T-cell (primary cell): ENCODE results near the gene LSS. TPM values are rescaled to one million over a fixed set of nuclear protein-coding genes. Genes with fewer than 3 reads are reported as not detected.

ENCODE experiments used
- ATAC-seq, 4 experiments: fragments of 200-7000 bp in 3 of 4; fragments of 150-1000 bp in 1 of 4; cut with Tn5 transposase; replicated peaks in 1 of 4; 1 replicate in 3 of 4; 2 replicates in 1 of 4; pipeline ENCODE4 v1.10.0; 2021; ENCODE audit warnings: moderate library complexity in 3 of 4, mild to moderate bottlenecking in 2 of 4, moderate number of reproducible peaks in 1 of 4
- CTCF ChIA-PET, 2 donors: fragments of 300-600 bp; sonication (Branson Sonifier 250); formaldehyde crosslinking; loops; one replicate each; lab custom pipeline; 2022; ENCODE audit warnings: antibody characterized with exemption in 2 of 2; lab: Charles Lee
- POLR2A ChIA-PET, 2 donors: fragments of 300-600 bp; sonication (Branson Sonifier 250); formaldehyde crosslinking; loops; one replicate each; lab custom pipeline; 2022; ENCODE audit warnings: antibody characterized with exemption in 2 of 2; lab: Charles Lee
- DNase-seq, 35 experiments: peaks; one replicate each; pipeline versions ENCODE4 v3.0.0 to v3.0.0-alpha.2; 2013 to 2023
- H3K27ac ChIP-seq: one replicate; pipeline ENCODE4 v1.5.1; 2013; ENCODE audit warnings: low read length
- H3K27me3 ChIP-seq, 2 experiments: replicated peaks in 1 of 2; 1 replicate in 1 of 2; 2 replicates in 1 of 2; pipeline versions ENCODE4 v1.6.1 to v1.7.0; 2013; ENCODE audit warnings: low read length in 1 of 2, mixed read lengths in 1 of 2; ENCODE audit not compliant: control insufficient read depth in 2 of 2, insufficient read depth in 2 of 2; ENCODE audit errors: extremely low read depth in 1 of 2
- H3K36me3 ChIP-seq, 2 donors: 1 replicate in 1 of 2; 2 replicates in 1 of 2; pipeline versions ENCODE4 v1.6.1 to v1.7.0; 2013; ENCODE audit warnings: low read length in 1 of 2; ENCODE audit not compliant: control insufficient read depth in 2 of 2, insufficient read depth in 1 of 2; ENCODE audit errors: extremely low read depth in 1 of 2
- H3K4me1 ChIP-seq, 2 experiments: 1 replicate in 1 of 2; 2 replicates in 1 of 2; pipeline versions ENCODE4 v1.6.1 to v1.7.0; 2013; ENCODE audit warnings: low read length in 2 of 2, mixed read lengths in 1 of 2; ENCODE audit not compliant: insufficient read depth in 2 of 2, control insufficient read depth in 1 of 2; ENCODE audit errors: extremely low read depth in 1 of 2
- H3K4me3 ChIP-seq, 2 donors: 1 replicate in 1 of 2; 2 replicates in 1 of 2; pipeline versions ENCODE4 v1.5.1 to v1.7.0; 2013; ENCODE audit warnings: mild to moderate bottlenecking in 2 of 2, low read length in 1 of 2, moderate library complexity in 1 of 2; ENCODE audit not compliant: control insufficient read depth in 1 of 2; ENCODE audit errors: extremely low read depth in 1 of 2
- H3K9me3 ChIP-seq: 2 replicates; pipeline ENCODE4 v1.7.0; 2013
- H3K27ac Mint-ChIP-seq, 2 donors: one replicate each; pipeline ENCODE4 v1.8.0; 2020 to 2021; ENCODE audit warnings: mild to moderate bottlenecking in 2 of 2, mixed read lengths in 2 of 2
- H3K27me3 Mint-ChIP-seq, 2 donors: one replicate each; pipeline ENCODE4 v1.8.0; 2021 to 2022; ENCODE audit warnings: mixed read lengths in 2 of 2
- H3K36me3 Mint-ChIP-seq: one replicate; pipeline ENCODE4 v1.8.0; 2021; ENCODE audit warnings: mixed read lengths
- H3K4me1 Mint-ChIP-seq, 3 donors: one replicate each; pipeline ENCODE4 v1.8.0; 2020 to 2022; ENCODE audit warnings: mixed read lengths in 3 of 3, mild to moderate bottlenecking in 1 of 3
- H3K4me3 Mint-ChIP-seq, 3 donors: one replicate each; pipeline ENCODE4 v1.8.0; 2020 to 2022; ENCODE audit warnings: mild to moderate bottlenecking in 3 of 3, mixed read lengths in 3 of 3, moderate library complexity in 3 of 3
- H3K9me3 Mint-ChIP-seq, 3 donors: one replicate each; pipeline ENCODE4 v1.8.0; 2020 to 2022; ENCODE audit warnings: mixed read lengths in 3 of 3
- WGBS: methylation state at CpG from one replicate; pipeline ENCODE4 v1.1.5; 2013; ENCODE audit warnings: missing lambda C conversion rate; ENCODE audit not compliant: insufficient coverage; 5-methylcytosine and 5-hydroxymethylcytosine counted together
- total RNA-seq, 35 experiments: library from RNA in 6 of 35; stranded (reverse) in 6 of 35; fragments of 120-200 nt in 1 of 35; gene quantifications; one replicate each; pipeline versions ENCODE4 v1.2.1 to v1.2.4 and lab custom pipeline; 2013 to 2026

Gene LSS
- total RNA-seq, result 10 to 100 TPM; 41.3 to 63.0 (median 49.4) TPM
- 16.8 TPM for total RNA-seq (2013)
- total RNA-seq (lab: John Stamatoyannopoulos, UW), result 18.4 to 103 (median 47.7) reads per million in 29 experiments

DNA sequence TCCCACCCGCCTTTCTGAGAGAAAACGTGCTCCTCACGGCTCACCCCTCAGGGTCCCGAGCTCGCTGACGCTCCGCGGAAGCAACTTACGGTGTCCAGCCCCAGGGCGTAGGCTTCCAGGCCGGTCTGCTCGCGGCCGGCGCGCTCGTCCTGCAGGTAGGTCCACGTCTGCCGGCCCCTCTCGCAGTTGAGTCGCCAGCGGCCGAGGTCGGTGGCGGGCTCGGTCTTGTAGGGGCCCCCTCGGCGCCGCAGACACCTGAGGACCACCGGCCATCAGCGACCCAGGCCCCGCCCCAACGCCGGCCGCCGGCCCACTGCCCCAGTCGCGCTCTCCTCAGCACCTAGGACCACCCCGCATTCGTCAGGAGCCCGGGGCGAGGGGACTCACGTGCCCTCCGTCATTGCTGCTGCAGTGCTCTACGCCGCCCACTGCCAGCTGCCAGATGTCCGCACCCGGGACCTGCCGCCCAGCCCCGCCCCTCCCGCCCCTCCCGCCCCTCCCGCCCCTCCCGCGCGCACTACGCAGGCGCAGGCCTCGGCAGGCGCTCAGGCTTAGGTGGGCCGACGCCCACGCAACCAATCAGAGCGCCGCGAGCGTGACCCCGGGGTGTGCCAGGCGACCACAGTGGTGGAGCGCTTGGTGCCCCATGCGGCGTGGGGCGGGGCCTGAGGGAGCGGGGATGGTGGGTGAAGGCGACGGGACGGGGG, at the start of gene LSS:
LSS (minus strand) TSS at position 430 of the 707 bp plus-strand sequence; CDS start at position 401, 29 bp downstream.
- H3K27me3 ChIP-seq, result no peaks in the 10 kb centered on the region
- peak; percentile 91 to 99 (median 97) for DNase-seq
- H3K4me1 Mint-ChIP-seq, result peaks cover 42 to 66% (median 49%) of the 10 kb centered on the region in 3 donors
- peak within 1 kb of the TSS; percentile 96 for H3K27ac Mint-ChIP-seq
- H3K27ac ChIP-seq, result peak within 1 kb of the TSS; percentile 1
- H3K9me3 ChIP-seq, result no peaks in the 10 kb centered on the region
- ChIA-PET CTCF (no interaction called here), POLR2A (no interaction called here)
- H3K9me3 Mint-ChIP-seq, result no peaks in the 10 kb centered on the region
- peak within 1 kb of the TSS; percentile 84 to 95 (median 90) for H3K4me3 Mint-ChIP-seq
- peak within 1 kb of the TSS; percentile 79 to 89 for H3K4me3 ChIP-seq
- H3K27me3 Mint-ChIP-seq, result no peaks in the 10 kb centered on the region
- peaks cover 15% of the 10 kb centered on the region for H3K36me3 Mint-ChIP-seq
- under 1% methylated on average over 44 of the region's 77 CpGs for WGBS
- H3K4me1 ChIP-seq, result peaks cover 2 to 31% of the 10 kb centered on the region in 2 experiments
- ATAC-seq, result peak; percentile 97
- no peaks in the 10 kb centered on the region for H3K36me3 ChIP-seq

GRCh38 chr21:46274797-46275390, 46.3 kb upstream of the LSS start:
- H3K4me1 Mint-ChIP-seq, result peaks cover 3 to 5% (median 4%) of the 10 kb centered on the region in 3 donors
- CTCF ChIA-PET, result interaction anchor here in 1 of 2 donors (0.7 kb wide), 1 partner anchor 43 kb away, joined by 9 read pairs; no protein-coding TSS in a partner anchor

DNA sequence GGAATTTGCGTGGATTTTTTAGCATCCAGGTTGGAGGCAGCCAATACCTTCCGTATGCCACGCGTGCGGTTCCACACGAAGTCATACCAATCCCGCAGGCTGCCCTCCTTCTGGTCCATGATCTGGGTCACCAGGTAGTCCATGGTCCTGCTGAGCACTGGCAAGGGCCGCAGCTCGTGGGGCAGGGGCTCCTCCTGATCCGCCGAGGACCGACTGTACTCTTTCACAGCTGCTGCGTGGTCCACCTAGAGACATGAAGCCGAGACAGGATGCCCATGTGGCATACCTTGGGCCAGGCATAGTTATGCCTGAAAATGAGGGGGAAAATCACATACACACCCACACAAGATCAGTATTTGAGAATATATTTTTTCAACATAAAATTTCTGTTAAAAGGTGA, 44.8 kb upstream of the LSS start:
- H3K9me3 ChIP-seq, result no peaks in the 10 kb centered on the region
- H3K4me3 ChIP-seq, result no peak overlapping the region
- Mint-ChIP-seq H3K4me1 (peaks cover 2 to 5% (median 2%) of the 10 kb centered on the region in 3 donors), H3K27me3 (no peaks in the 10 kb centered on the region), H3K4me3 (no peak overlapping the region), H3K36me3 (peaks cover 50% of the 10 kb centered on the region), H3K9me3 (no peaks in the 10 kb centered on the region), H3K27ac (no peak overlapping the region)
- 96% methylated on average over 9 of the region's 14 CpGs for WGBS
- no peak overlapping the region for H3K27ac ChIP-seq
- CTCF ChIA-PET, result no interaction called here
- ATAC-seq (no peak), DNase-seq (no peak)
- no peaks in the 10 kb centered on the region for H3K27me3 ChIP-seq
- POLR2A ChIA-PET, result interaction anchor here in 1 of 2 donors (0.7 kb wide), 1 partner anchor 30 kb away, joined by 5 read pairs; no protein-coding TSS in a partner anchor
- H3K36me3 ChIP-seq, result peaks cover 23 to 91% of the 10 kb centered on the region in 2 donors
- H3K4me1 ChIP-seq, result no peaks in the 10 kb centered on the region

More at GRCh38 chr21:46274797-46275390, 46.3 kb upstream of the LSS start:
- Mint-ChIP-seq H3K36me3 (peaks cover 49% of the 10 kb centered on the region), H3K4me3 (no peak overlapping the region), H3K27ac (no peak overlapping the region), H3K9me3 (no peaks in the 10 kb centered on the region), H3K27me3 (no peaks in the 10 kb centered on the region)
- H3K27ac ChIP-seq, result no peak overlapping the region
- H3K27me3 ChIP-seq, result no peaks in the 10 kb centered on the region
- no peak overlapping the region for H3K4me3 ChIP-seq
- no peak for DNase-seq
- no peaks in the 10 kb centered on the region for H3K9me3 ChIP-seq
- no peaks in the 10 kb centered on the region for H3K4me1 ChIP-seq
- POLR2A ChIA-PET, result no interaction called here
- H3K36me3 ChIP-seq, result peaks cover 25 to 90% of the 10 kb centered on the region in 2 donors
- ATAC-seq, result no peak
- 95% methylated on average over 4 of the region's 11 CpGs for WGBS

GRCh38 chr21:46269466-46269865, 40.9 kb upstream of the LSS start:
- ChIA-PET CTCF (no interaction called here), POLR2A (no interaction called here)
- Histone ChIP-seq H3K36me3 (peaks cover 33 to 93% of the 10 kb centered on the region in 2 donors), H3K4me1 (no peaks in the 10 kb centered on the region), H3K27me3 (no peaks in the 10 kb centered on the region), H3K4me3 (no peak overlapping the region), H3K9me3 (no peaks in the 10 kb centered on the region), H3K27ac (no peak overlapping the region)
- ATAC-seq, result no peak
- DNase-seq, result no peak
- Mint-ChIP-seq H3K9me3 (no peaks in the 10 kb centered on the region), H3K4me3 (no peak overlapping the region), H3K4me1 (peaks cover 0 to 2% (median 0%) of the 10 kb centered on the region in 3 donors), H3K27ac (no peak overlapping the region), H3K27me3 (no peaks in the 10 kb centered on the region), H3K36me3 (peaks cover 53% of the 10 kb centered on the region)
- WGBS, result 99% methylated on average over 10 of the region's 10 CpGs

GRCh38 chr21:46268371-46268770, 39.8 kb upstream of the LSS start:
- POLR2A ChIA-PET, result no interaction called here
- H3K4me3 ChIP-seq, result no peak overlapping the region
- no peaks in the 10 kb centered on the region for H3K27me3 ChIP-seq
- Mint-ChIP-seq H3K27ac (no peak overlapping the region), H3K4me3 (no peak overlapping the region), H3K9me3 (no peaks in the 10 kb centered on the region), H3K27me3 (no peaks in the 10 kb centered on the region), H3K36me3 (peaks cover 45% of the 10 kb centered on the region), H3K4me1 (no peaks in the 10 kb centered on the region)
- no peak for ATAC-seq
- H3K27ac ChIP-seq, result no peak overlapping the region
- DNase-seq, result no peak
- H3K36me3 ChIP-seq, result peaks cover 38 to 91% of the 10 kb centered on the region in 2 donors
- no peaks in the 10 kb centered on the region for H3K9me3 ChIP-seq
- CTCF ChIA-PET, result no interaction called here
- 98% methylated on average over 13 of the region's 13 CpGs for WGBS
- H3K4me1 ChIP-seq, result no peaks in the 10 kb centered on the region

GRCh38 chr21:46266946-46267345, 38.4 kb upstream of the LSS start:
- Mint-ChIP-seq H3K27me3 (no peaks in the 10 kb centered on the region), H3K9me3 (no peaks in the 10 kb centered on the region), H3K36me3 (peaks cover 38% of the 10 kb centered on the region), H3K4me1 (no peaks in the 10 kb centered on the region), H3K4me3 (no peak overlapping the region), H3K27ac (no peak overlapping the region)
- POLR2A ChIA-PET, result no interaction called here
- Histone ChIP-seq H3K27me3 (no peaks in the 10 kb centered on the region), H3K9me3 (no peaks in the 10 kb centered on the region), H3K4me3 (no peak overlapping the region), H3K27ac (no peak overlapping the region), H3K36me3 (peaks cover 31 to 81% of the 10 kb centered on the region in 2 donors), H3K4me1 (no peaks in the 10 kb centered on the region)
- whole genome bisulfite sequencing, result 95% methylated on average over 15 of the region's 19 CpGs
- ATAC-seq (no peak), DNase-seq (no peak)
- CTCF ChIA-PET, result interaction anchor here in 1 of 2 donors (0.7 kb wide), 1 partner anchor 14 kb away, joined by 3 read pairs; no protein-coding TSS in a partner anchor
